Uterus (tissue), 4 donors: ENCODE measurements around the gene C2CD3. TPM values are rescaled to one million over a fixed set of nuclear protein-coding genes. Genes with fewer than 3 reads are reported as not detected.

Experiments
- DNase-seq, 2 donors: peaks; one replicate each; pipeline ENCODE4 v3.0.0-alpha.2; 2019 to 2020
- H3K27ac ChIP-seq, 2 donors: fragments of 200-600 bp; sonication (generic); 1 replicate in 1 of 2; 2 replicates in 1 of 2; pipeline ENCODE4 v1.5.1; 2016 to 2018
- H3K27me3 ChIP-seq, 2 donors: fragments of 200-600 bp; sonication (generic); one replicate each; pipeline ENCODE4 v1.5.1; 2018 to 2019; ENCODE audit warnings: control low read depth in 1 of 2
- H3K36me3 ChIP-seq, 2 donors: fragments of 200-600 bp; sonication (generic); one replicate each; pipeline ENCODE4 v1.5.1; 2019; ENCODE audit warnings: control low read depth in 1 of 2
- H3K4me1 ChIP-seq, 2 donors: fragments of 200-600 bp; sonication (generic); one replicate each; pipeline ENCODE4 v1.5.1; 2018 to 2019; ENCODE audit warnings: control low read depth in 1 of 2
- H3K4me3 ChIP-seq, 2 donors: fragments of 200-600 bp; sonication (generic); 1 replicate in 1 of 2; 2 replicates in 1 of 2; pipeline ENCODE4 v1.5.1; 2018 to 2019; ENCODE audit warnings: mild to moderate bottlenecking in 1 of 2
- H3K9me3 ChIP-seq, 2 donors: fragments of 200-600 bp; sonication (generic); one replicate each; pipeline ENCODE4 v1.5.1; 2019; ENCODE audit warnings: control low read depth in 1 of 2
- POLR2A ChIP-seq, 2 donors: fragments of 450-650 bp; IDR thresholded peaks; one replicate each; pipeline ENCODE4 v1.6.1; 2016; ENCODE audit warnings: antibody characterized with exemption in 2 of 2, mild to moderate bottlenecking in 1 of 2, moderate library complexity in 1 of 2
- intact Hi-C: fragments of 100-400 bp; cut with DNase I; formaldehyde crosslinking; loops from one replicate; pipeline ENCODE4 v1.15.1; 2023; ENCODE audit warnings: low total_unique reads
- total RNA-seq, 4 donors: library from RNA; depleted of rRNA in 3 of 4; stranded (reverse); fragments of >200 nt in 3 of 4; gene quantifications; one replicate each; pipeline versions ENCODE4 v1.1.0 to v1.2.4, GENCODE V29; 2014 to 2023
- TF ChIP-seq, protein P1 (sequence below), 4 experiments: fragments of 200-600 bp in 2 of 4; fragments of 450-650 bp in 2 of 4; sonication (generic) in 2 of 4; IDR thresholded peaks; one replicate each; pipeline ENCODE4 v1.5.1; 2016 to 2019; ENCODE audit warnings: antibody characterized with exemption in 4 of 4, mild to moderate bottlenecking in 2 of 4, moderate library complexity in 1 of 4
- donor health status: DM: yes; HTN: yes; CAD: no.

The C2CD3 gene
- total RNA-seq, 4 donors from 2014 or later = 22.5 to 347 (median 29.5) TPM

DNA sequence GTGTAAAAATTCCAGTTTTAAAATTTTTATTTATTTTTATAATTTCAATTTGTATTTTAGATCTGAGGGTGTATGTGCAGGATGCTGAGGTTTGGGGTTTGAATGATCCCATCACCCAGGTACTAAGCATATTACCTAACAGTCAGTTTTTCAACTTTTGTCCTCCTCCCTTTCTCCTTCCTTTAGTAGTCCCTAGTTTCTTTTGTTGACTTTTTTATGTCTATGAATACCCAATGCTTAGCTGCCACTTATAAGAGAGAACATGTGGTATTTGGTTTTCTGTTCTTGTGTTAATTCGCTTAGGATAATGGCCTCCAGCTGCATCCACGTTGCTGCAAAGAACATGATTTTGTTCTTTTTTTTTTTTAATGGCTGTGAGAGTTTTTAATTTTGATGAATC lies 126.3 kb downstream of the C2CD3 start:
- no peaks in the 10 kb centered on the region for H3K36me3 ChIP-seq
- intact Hi-C loops = no loop called here
- TF ChIP-seq POLR2A (IDR thresholded peaks at IDR 0.05) = no peak
- TF ChIP-seq, protein P1, sequence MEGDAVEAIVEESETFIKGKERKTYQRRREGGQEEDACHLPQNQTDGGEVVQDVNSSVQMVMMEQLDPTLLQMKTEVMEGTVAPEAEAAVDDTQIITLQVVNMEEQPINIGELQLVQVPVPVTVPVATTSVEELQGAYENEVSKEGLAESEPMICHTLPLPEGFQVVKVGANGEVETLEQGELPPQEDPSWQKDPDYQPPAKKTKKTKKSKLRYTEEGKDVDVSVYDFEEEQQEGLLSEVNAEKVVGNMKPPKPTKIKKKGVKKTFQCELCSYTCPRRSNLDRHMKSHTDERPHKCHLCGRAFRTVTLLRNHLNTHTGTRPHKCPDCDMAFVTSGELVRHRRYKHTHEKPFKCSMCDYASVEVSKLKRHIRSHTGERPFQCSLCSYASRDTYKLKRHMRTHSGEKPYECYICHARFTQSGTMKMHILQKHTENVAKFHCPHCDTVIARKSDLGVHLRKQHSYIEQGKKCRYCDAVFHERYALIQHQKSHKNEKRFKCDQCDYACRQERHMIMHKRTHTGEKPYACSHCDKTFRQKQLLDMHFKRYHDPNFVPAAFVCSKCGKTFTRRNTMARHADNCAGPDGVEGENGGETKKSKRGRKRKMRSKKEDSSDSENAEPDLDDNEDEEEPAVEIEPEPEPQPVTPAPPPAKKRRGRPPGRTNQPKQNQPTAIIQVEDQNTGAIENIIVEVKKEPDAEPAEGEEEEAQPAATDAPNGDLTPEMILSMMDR (IDR thresholded peaks at IDR 0.05) = no peak

DNA sequence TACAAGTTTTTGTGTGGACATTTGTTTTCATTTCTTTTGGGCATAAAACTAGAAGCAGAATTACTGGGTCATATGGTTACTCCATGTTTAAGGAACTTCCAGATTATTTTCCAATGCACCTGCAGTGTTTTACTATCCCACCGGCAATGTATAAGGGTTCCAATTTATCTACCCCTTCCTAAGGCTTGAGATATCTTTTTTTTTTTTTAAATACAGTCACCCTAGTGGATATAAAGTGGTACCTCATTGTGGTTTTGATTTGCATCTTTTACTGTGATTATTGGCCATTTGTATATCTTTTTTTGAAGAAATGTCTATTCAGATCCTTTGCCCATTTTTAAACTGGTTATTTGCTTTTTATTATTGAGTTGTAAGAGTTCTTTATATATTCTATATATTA lies 127.4 kb downstream of the C2CD3 start:
- intact Hi-C loops = no loop called here
- no peaks in the 10 kb centered on the region for H3K27me3 ChIP-seq
- no peaks in the 10 kb centered on the region for H3K9me3 ChIP-seq
- no peak for TF ChIP-seq POLR2A (IDR thresholded peaks at IDR 0.05)
- TF ChIP-seq, protein P1 (IDR thresholded peaks at IDR 0.05) = no peak
- no peaks in the 10 kb centered on the region for H3K36me3 ChIP-seq
- DNase-seq = no peak
- H3K27ac ChIP-seq = no peak overlapping the region
- no peaks in the 10 kb centered on the region for H3K4me1 ChIP-seq
- H3K4me3 ChIP-seq = no peak overlapping the region

More for the DNA sequence above, 126.3 kb downstream of the C2CD3 start:
- no peak overlapping the region for H3K4me3 ChIP-seq
- no peak for DNase-seq
- H3K27me3 ChIP-seq = no peaks in the 10 kb centered on the region
- H3K9me3 ChIP-seq = no peaks in the 10 kb centered on the region
- H3K27ac ChIP-seq = no peak overlapping the region
- H3K4me1 ChIP-seq = no peaks in the 10 kb centered on the region

DNA sequence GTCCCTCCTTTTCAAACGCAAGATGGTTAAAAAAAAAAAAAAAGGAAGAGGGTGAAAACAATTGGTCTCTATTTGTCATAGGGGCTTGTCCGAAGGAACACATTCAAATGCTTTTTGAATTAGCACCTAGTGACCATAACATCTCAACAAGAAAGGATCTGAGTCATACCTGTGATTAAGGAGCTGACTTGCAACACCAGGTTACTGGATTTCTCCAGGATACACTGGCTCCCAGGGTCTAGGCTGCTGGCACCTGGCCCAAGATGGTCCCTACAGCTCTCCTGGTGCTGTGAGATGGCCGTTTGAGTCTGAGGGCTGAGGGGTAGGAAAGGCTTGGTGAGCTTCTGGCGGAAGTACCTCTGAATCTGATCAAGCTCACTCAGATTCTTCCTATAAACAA lies 133.5 kb downstream of the C2CD3 start:
- Histone ChIP-seq H3K4me1 (no peaks in the 10 kb centered on the region), H3K36me3 (no peaks in the 10 kb centered on the region), H3K27ac (no peak overlapping the region)

GRCh38 chr11:74035264-74035663 lies 135.5 kb downstream of the C2CD3 start:
- no peak for DNase-seq
- H3K27ac ChIP-seq = no peak overlapping the region
- no peak overlapping the region for H3K4me3 ChIP-seq
- no peaks in the 10 kb centered on the region for H3K9me3 ChIP-seq
- no peaks in the 10 kb centered on the region for H3K27me3 ChIP-seq
- no peaks in the 10 kb centered on the region for H3K4me1 ChIP-seq
- TF ChIP-seq, protein P1 (IDR thresholded peaks at IDR 0.05) = no peak
- no peak for TF ChIP-seq POLR2A (IDR thresholded peaks at IDR 0.05)
- no peaks in the 10 kb centered on the region for H3K36me3 ChIP-seq
- intact Hi-C loops = no loop called here

More for the DNA sequence above, 133.5 kb downstream of the C2CD3 start:
- TF ChIP-seq POLR2A (IDR thresholded peaks at IDR 0.05) = no peak
- TF ChIP-seq, protein P1 (IDR thresholded peaks at IDR 0.05) = no peak
- Histone ChIP-seq H3K9me3 (no peaks in the 10 kb centered on the region), H3K27me3 (no peaks in the 10 kb centered on the region), H3K4me3 (no peak overlapping the region)
- intact Hi-C loops = no loop called here
- DNase-seq = no peak

- Histone ChIP-seq H3K27me3 (no peaks in the 10 kb centered on the region), H3K27ac (no peak overlapping the region), H3K9me3 (no peaks in the 10 kb centered on the region), H3K36me3 (no peaks in the 10 kb centered on the region), H3K4me3 (no peak overlapping the region), H3K4me1 (no peaks in the 10 kb centered on the region)
- DNase-seq = no peak
- TF ChIP-seq, protein P1 (IDR thresholded peaks at IDR 0.05) = no peak
- TF ChIP-seq POLR2A (IDR thresholded peaks at IDR 0.05) = no peak
- intact Hi-C loops = no loop called here
These were observed 137.8 kb downstream of the C2CD3 start for GRCh38 chr11:74033046-74033445.
